T-helper 22 cell (primary cell): ENCODE measurements around the gene SYCE3.
A peak's percentile ranks its signal among the peaks of the same experiment; 100 is the strongest.
"Not testable (repeated sequence)": the region's sequence is repeated elsewhere in the genome, so short reads cannot be mapped to it uniquely, and the experiment has no call there.

ENCODE experiments used
- DNase-seq: peaks from one replicate; pipeline ENCODE4 v3.0.0-alpha.2; 2020; ENCODE audit warnings: low read depth

The SYCE3 gene

GRCh38 chr22:50520826-50521453 is 41.8 kb downstream of the SYCE3 start:
- no peak for DNase-seq

- DNase-seq: not testable (repeated sequence)
Measured at GRCh38 chr22:50520184-50520583, 42.5 kb downstream of the SYCE3 start.

- no peak for DNase-seq
Measured at GRCh38 chr22:50519151-50519550, 43.6 kb downstream of the SYCE3 start.

- DNase-seq: no peak
Measured at GRCh38 chr22:50518606-50519005, 44.1 kb downstream of the SYCE3 start.

GRCh38 chr22:50517495-50518260 is 45.0 kb downstream of the SYCE3 start:
- DNase-seq: no peak

GRCh38 chr22:50516891-50517290 is 45.8 kb downstream of the SYCE3 start:
- DNase-seq: no peak

- no peak for DNase-seq
Measured at GRCh38 chr22:50516068-50516467, 46.7 kb downstream of the SYCE3 start.

- DNase-seq: no peak
Measured at GRCh38 chr22:50513175-50513574, 49.5 kb downstream of the SYCE3 start.

- no peak for DNase-seq
Measured at GRCh38 chr22:50508897-50509296, 53.8 kb downstream of the SYCE3 start.

- peak; percentile 93 for DNase-seq
Measured at GRCh38 chr22:50507991-50508884, 54.5 kb downstream of the SYCE3 start, which contains the start of gene NCAPH2. TSS of gene NCAPH2 (plus strand) at chr22:50508224. CDS start at chr22:50508338, 114 bp downstream.

- peak; percentile 85 for DNase-seq
Measured at GRCh38 chr22:50507421-50507990, 55.2 kb downstream of the SYCE3 start, which contains the start of gene LMF2. TSS of gene LMF2 (minus strand) at chr22:50507702. CDS start at chr22:50507675, 27 bp downstream.

- no peak for DNase-seq
Measured at GRCh38 chr22:50506611-50507420, 55.9 kb downstream of the SYCE3 start.

- DNase-seq: no peak
Measured at GRCh38 chr22:50505776-50506610, 56.7 kb downstream of the SYCE3 start.

GRCh38 chr22:50505276-50505775 is 57.4 kb downstream of the SYCE3 start:
- no peak for DNase-seq

GRCh38 chr22:50504369-50505211 is 58.1 kb downstream of the SYCE3 start:
- DNase-seq: no peak

GRCh38 chr22:50503475-50504145 is 59.1 kb downstream of the SYCE3 start:
- no peak for DNase-seq

GRCh38 chr22:50502628-50503474 is 59.9 kb downstream of the SYCE3 start:
- DNase-seq: no peak

GRCh38 chr22:50502096-50502495 is 60.6 kb downstream of the SYCE3 start:
- DNase-seq: no peak
